SK-N-MC (cell line): ENCODE data around the gene CXCL6.

Source experiments
- DNase-seq: peaks from one replicate; pipeline ENCODE4 v3.0.0-alpha.2; 2011; ENCODE audit warnings: low read depth, low spot score
- H3K27ac ChIP-seq: fragments of 200-600 bp; sonication (generic); 2 replicates; pipeline ENCODE4 v1.5.1; 2016; ENCODE audit warnings: mixed run types
- H3K36me3 ChIP-seq: fragments of 200-600 bp; sonication (generic); 2 replicates; pipeline ENCODE4 v1.6.1; 2017; ENCODE audit warnings: antibody characterized with exemption, low read length, mixed read lengths; ENCODE audit not compliant: insufficient read depth
- H3K4me3 ChIP-seq: fragments of 200-600 bp; sonication (generic); 2 replicates; pipeline ENCODE4 v1.5.1; 2016
- H3K9ac ChIP-seq: fragments of 200-600 bp; sonication (generic); 2 replicates; pipeline ENCODE4 v1.8.0; 2017; ENCODE audit warnings: mixed run types, mixed read lengths; ENCODE audit not compliant: insufficient read length
- H3K9me3 ChIP-seq: fragments of 200-600 bp; sonication (generic); 2 replicates; pipeline ENCODE4 v1.6.1; 2017; ENCODE audit warnings: low read depth, mild to moderate bottlenecking, antibody characterized with exemption, low read length, moderate library complexity, mixed read lengths
- EZH2 ChIP-seq: fragments of 200-600 bp; sonication (generic); IDR thresholded peaks from one replicate; pipeline ENCODE4 v1.6.1; 2017; ENCODE audit warnings: antibody characterized with exemption
- FOXP2 ChIP-seq: optimal IDR thresholded peaks from 2 replicates; pipeline ENCODE3; 2011; ENCODE audit warnings: mild to moderate bottlenecking, moderate library complexity; ENCODE audit not compliant: insufficient read depth; ENCODE audit errors: extremely low read length, control extremely low read depth
- POLR2AphosphoS5 ChIP-seq: IDR thresholded peaks from 2 replicates; pipeline ENCODE4 v1.6.1; 2012; ENCODE audit warnings: mild to moderate bottlenecking, low read depth, low read length, borderline replicate concordance

Gene CXCL6

GRCh38 chr4:73867783-73868182 lies 31.3 kb downstream of the CXCL6 start:
- Histone ChIP-seq H3K9me3 (no peaks in the 10 kb centered on the region), H3K4me3 (no peak overlapping the region), H3K36me3 (no peaks in the 10 kb centered on the region), H3K27ac (no peak overlapping the region), H3K9ac (no peak overlapping the region)
- no peak for TF ChIP-seq POLR2AphosphoS5
- TF ChIP-seq FOXP2, result no peak
- DNase-seq, result no peak

- no peak for DNase-seq
- TF ChIP-seq EZH2, result no peak
- TF ChIP-seq FOXP2, result no peak
- TF ChIP-seq POLR2AphosphoS5, result no peak
- H3K9me3 ChIP-seq, result no peaks in the 10 kb centered on the region
- H3K27ac ChIP-seq, result no peak overlapping the region
- H3K9ac ChIP-seq, result no peak overlapping the region
- peak overlapping the region; percentile 72 for H3K4me3 ChIP-seq
- no peaks in the 10 kb centered on the region for H3K36me3 ChIP-seq
Observed at GRCh38 chr4:73868206-73869129, 32.0 kb downstream of the CXCL6 start.

GRCh38 chr4:73869130-73870055 lies 32.9 kb downstream of the CXCL6 start, which contains the start of gene CXCL1:
Gene CXCL1 (plus strand): TSS chr4:73869393. CDS start chr4:73869471, 78 bp downstream.
- no peaks in the 10 kb centered on the region for H3K9me3 ChIP-seq
- H3K9ac ChIP-seq, result no peak within 1 kb of the TSS

GRCh38 chr4:73870260-73870659 lies 33.8 kb downstream of the CXCL6 start:
- no peak for TF ChIP-seq EZH2
- TF ChIP-seq FOXP2, result no peak
- no peak for TF ChIP-seq POLR2AphosphoS5
- H3K36me3 ChIP-seq, result no peaks in the 10 kb centered on the region
- no peaks in the 10 kb centered on the region for H3K9me3 ChIP-seq
- H3K9ac ChIP-seq, result no peak overlapping the region
- no peak for DNase-seq
- H3K27ac ChIP-seq, result no peak overlapping the region
- H3K4me3 ChIP-seq, result no peak overlapping the region

More at GRCh38 chr4:73869130-73870055, 32.9 kb downstream of the CXCL6 start, which contains the start of gene CXCL1:
- peak within 1 kb of the TSS; percentile 72 for H3K4me3 ChIP-seq
- H3K27ac ChIP-seq, result no peak within 1 kb of the TSS
- no peaks in the 10 kb centered on the region for H3K36me3 ChIP-seq
- no peak for TF ChIP-seq FOXP2
- no peak for TF ChIP-seq EZH2
- TF ChIP-seq POLR2AphosphoS5, result no peak
- DNase-seq, result no peak

- Histone ChIP-seq H3K9me3 (no peaks in the 10 kb centered on the region), H3K27ac (no peak overlapping the region), H3K36me3 (no peaks in the 10 kb centered on the region), H3K9ac (no peak overlapping the region), H3K4me3 (no peak overlapping the region)
- TF ChIP-seq EZH2 (no peak), POLR2AphosphoS5 (no peak), FOXP2 (no peak)
- DNase-seq, result no peak
Observed at GRCh38 chr4:73870768-73871167, 34.3 kb downstream of the CXCL6 start.

- DNase-seq, result no peak
- no peaks in the 10 kb centered on the region for H3K36me3 ChIP-seq
- H3K9me3 ChIP-seq, result no peaks in the 10 kb centered on the region
- no peak overlapping the region for H3K9ac ChIP-seq
- H3K27ac ChIP-seq, result no peak overlapping the region
- no peak overlapping the region for H3K4me3 ChIP-seq
- TF ChIP-seq FOXP2 (no peak), EZH2 (no peak), POLR2AphosphoS5 (no peak)
Observed at GRCh38 chr4:73871511-73872310, 35.2 kb downstream of the CXCL6 start.

- H3K9ac ChIP-seq, result no peak overlapping the region
- no peak overlapping the region for H3K4me3 ChIP-seq
- no peaks in the 10 kb centered on the region for H3K36me3 ChIP-seq
- H3K27ac ChIP-seq, result no peak overlapping the region
- no peaks in the 10 kb centered on the region for H3K9me3 ChIP-seq
- no peak for TF ChIP-seq POLR2AphosphoS5
- TF ChIP-seq EZH2, result no peak
- TF ChIP-seq FOXP2, result no peak
- no peak for DNase-seq
Observed at GRCh38 chr4:73872316-73873108, 36.0 kb downstream of the CXCL6 start.
